ENCODE results near the gene OR1A1. TPM values are rescaled to one million over a fixed set of nuclear protein-coding genes. Genes with fewer than 3 reads are reported as not detected.
"Not testable (repeated sequence)": the region's sequence is repeated elsewhere in the genome, so short reads cannot be mapped to it uniquely, and the experiment has no call there.

Gene OR1A1
- total RNA-seq, 2 experiments from 2014 or later: not detected

GRCh38 chr17:3232300-3232699 is 24.8 kb downstream of the OR1A1 start:
- intact Hi-C loops (cut with DNase I, micrococcal nuclease); DNase-seq; H3K9me3 Mint-ChIP-seq; H3K4me1 ChIP-seq (ENCODE audit: insufficient read depth, low read length); H3K4me3 ChIP-seq (ENCODE audit: low read length); H3K36me3 Mint-ChIP-seq (ENCODE audit: low read depth); H3K27ac ChIP-seq (ENCODE audit: low read depth in 1 of 2, low read length in 2 of 2); POLR2A ChIA-PET; H3K4me1 Mint-ChIP-seq (ENCODE audit: low read depth); CTCF ChIA-PET; H3K27me3 Mint-ChIP-seq; H3K36me3 ChIP-seq (ENCODE audit: insufficient read depth, low read length); H3K4me3 Mint-ChIP-seq; ATAC-seq (ENCODE audit: poor library complexity); H3K9me3 ChIP-seq (ENCODE audit: control insufficient read depth in 1 of 2, insufficient read depth in 1 of 2, low read length in 2 of 2); H3K27me3 ChIP-seq (ENCODE audit: control insufficient read depth in 1 of 2, insufficient read depth in 2 of 2, low read length in 2 of 2); H3K27ac Mint-ChIP-seq: not testable (repeated sequence)

DNA sequence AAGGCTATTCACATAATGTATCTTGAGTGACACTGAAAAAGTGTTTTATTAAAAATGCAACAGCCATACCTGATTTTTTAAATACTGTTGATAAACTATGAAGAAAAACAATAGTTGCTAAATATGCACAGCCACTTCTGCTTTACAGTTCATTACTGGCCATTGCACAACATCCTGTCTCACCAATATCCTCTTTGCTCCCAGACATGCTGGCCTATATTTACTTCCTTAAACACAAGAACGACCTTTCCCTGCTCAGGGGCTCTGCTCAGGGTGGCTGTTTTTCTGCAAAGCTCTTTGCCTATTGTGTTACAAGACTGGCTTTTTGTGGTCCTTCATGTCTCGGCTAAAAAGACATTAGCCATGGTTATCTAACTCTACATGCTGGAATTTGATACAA is 31.2 kb downstream of the OR1A1 start:
- CTCF ChIA-PET; H3K27me3 ChIP-seq (ENCODE audit: control insufficient read depth in 1 of 2, insufficient read depth in 2 of 2, low read length in 2 of 2); H3K36me3 Mint-ChIP-seq (ENCODE audit: low read depth); H3K27ac ChIP-seq (ENCODE audit: low read depth in 1 of 2, low read length in 2 of 2); H3K4me3 ChIP-seq (ENCODE audit: low read length); POLR2A ChIA-PET; H3K4me3 Mint-ChIP-seq; H3K27ac Mint-ChIP-seq; H3K27me3 Mint-ChIP-seq; H3K36me3 ChIP-seq (ENCODE audit: insufficient read depth, low read length); H3K4me1 Mint-ChIP-seq (ENCODE audit: low read depth); H3K9me3 ChIP-seq (ENCODE audit: control insufficient read depth in 1 of 2, insufficient read depth in 1 of 2, low read length in 2 of 2); intact Hi-C loops (cut with DNase I, micrococcal nuclease); ATAC-seq (ENCODE audit: poor library complexity); H3K4me1 ChIP-seq (ENCODE audit: insufficient read depth, low read length); H3K9me3 Mint-ChIP-seq: not testable (repeated sequence)
- peak in 3 of 14 experiments; percentile 25 to 43 (median 37) for DNase-seq

DNA sequence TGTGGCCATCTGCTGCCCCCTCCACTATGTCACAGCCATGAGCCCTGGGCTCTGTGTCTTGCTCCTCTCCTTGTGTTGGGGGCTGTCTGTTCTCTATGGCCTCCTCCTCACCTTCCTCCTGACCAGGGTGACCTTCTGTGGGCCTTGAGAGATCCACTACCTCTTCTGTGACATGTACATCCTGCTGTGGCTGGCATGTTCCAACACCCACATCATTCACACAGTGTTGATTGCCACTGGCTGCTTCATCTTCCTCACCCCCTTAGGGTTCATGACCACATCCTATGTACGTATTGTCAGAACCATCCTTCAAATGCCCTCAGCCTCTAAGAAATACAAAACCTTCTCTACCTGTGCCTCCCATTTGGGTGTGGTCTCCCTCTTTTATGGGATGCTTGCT is 33.6 kb downstream of the OR1A1 start:
- CTCF ChIA-PET, H3K4me3 Mint-ChIP-seq: not testable (repeated sequence)

GRCh38 chr17:3244841-3245240 is 37.4 kb downstream of the OR1A1 start:
- H3K27ac ChIP-seq (ENCODE audit: low read depth in 1 of 2, low read length in 2 of 2); H3K9me3 ChIP-seq (ENCODE audit: control insufficient read depth in 1 of 2, insufficient read depth in 1 of 2, low read length in 2 of 2); H3K4me3 ChIP-seq (ENCODE audit: low read length); H3K27me3 Mint-ChIP-seq; H3K4me1 Mint-ChIP-seq (ENCODE audit: low read depth); H3K36me3 ChIP-seq (ENCODE audit: insufficient read depth, low read length); DNase-seq; H3K4me1 ChIP-seq (ENCODE audit: insufficient read depth, low read length); ATAC-seq (ENCODE audit: poor library complexity); H3K4me3 Mint-ChIP-seq; H3K36me3 Mint-ChIP-seq (ENCODE audit: low read depth); H3K9me3 Mint-ChIP-seq; intact Hi-C loops (cut with DNase I, micrococcal nuclease); H3K27me3 ChIP-seq (ENCODE audit: control insufficient read depth in 1 of 2, insufficient read depth in 2 of 2, low read length in 2 of 2); H3K27ac Mint-ChIP-seq; POLR2A ChIA-PET; CTCF ChIA-PET: not testable (repeated sequence)

More for the DNA sequence above, 33.6 kb downstream of the OR1A1 start:
- POLR2A ChIA-PET; H3K27me3 ChIP-seq (ENCODE audit: control insufficient read depth in 1 of 2, insufficient read depth in 2 of 2, low read length in 2 of 2); H3K4me1 Mint-ChIP-seq (ENCODE audit: low read depth); H3K9me3 Mint-ChIP-seq; H3K36me3 Mint-ChIP-seq (ENCODE audit: low read depth); H3K36me3 ChIP-seq (ENCODE audit: insufficient read depth, low read length); ATAC-seq (ENCODE audit: poor library complexity); intact Hi-C loops (cut with DNase I, micrococcal nuclease); H3K4me3 ChIP-seq (ENCODE audit: low read length); H3K4me1 ChIP-seq (ENCODE audit: insufficient read depth, low read length); H3K27me3 Mint-ChIP-seq; DNase-seq; H3K27ac ChIP-seq (ENCODE audit: low read depth in 1 of 2, low read length in 2 of 2); H3K27ac Mint-ChIP-seq; H3K9me3 ChIP-seq (ENCODE audit: control insufficient read depth in 1 of 2, insufficient read depth in 1 of 2, low read length in 2 of 2): not testable (repeated sequence)

DNA sequence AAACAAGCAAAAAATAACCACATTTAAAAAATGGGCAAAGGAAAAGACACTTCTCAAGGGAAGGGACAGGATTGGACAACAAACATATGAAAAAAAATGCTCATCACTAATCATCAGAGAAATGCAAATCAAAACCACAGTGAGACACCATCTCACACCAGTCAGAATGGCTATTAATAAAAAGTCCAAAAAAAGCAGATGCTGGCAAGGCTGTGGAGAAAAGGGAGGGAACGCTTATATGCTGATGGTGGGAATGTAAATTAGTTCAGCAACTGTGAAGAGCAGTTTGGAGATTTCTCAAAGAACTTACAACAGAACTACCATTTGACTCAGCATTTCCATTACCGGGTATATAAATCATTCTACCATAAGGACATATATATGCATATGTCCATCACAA is 41.5 kb downstream of the OR1A1 start:
- ATAC-seq (ENCODE audit: poor library complexity); H3K27me3 Mint-ChIP-seq; CTCF ChIA-PET; H3K27ac ChIP-seq (ENCODE audit: low read depth in 1 of 2, low read length in 2 of 2); H3K9me3 Mint-ChIP-seq; intact Hi-C loops (cut with DNase I, micrococcal nuclease); DNase-seq; H3K4me3 ChIP-seq (ENCODE audit: low read length); H3K27me3 ChIP-seq (ENCODE audit: control insufficient read depth in 1 of 2, insufficient read depth in 2 of 2, low read length in 2 of 2); H3K27ac Mint-ChIP-seq; H3K36me3 Mint-ChIP-seq (ENCODE audit: low read depth); H3K4me1 Mint-ChIP-seq (ENCODE audit: low read depth); H3K4me1 ChIP-seq (ENCODE audit: insufficient read depth, low read length); H3K4me3 Mint-ChIP-seq; H3K36me3 ChIP-seq (ENCODE audit: insufficient read depth, low read length); H3K9me3 ChIP-seq (ENCODE audit: control insufficient read depth in 1 of 2, insufficient read depth in 1 of 2, low read length in 2 of 2); POLR2A ChIA-PET: not testable (repeated sequence)
